Peyer's patch (tissue), 4 donors: ENCODE results near the gene MYOZ3.

Experiments
- POLR2A ChIP-seq, 2 donors: fragments of 450-650 bp; IDR thresholded peaks; one replicate each; pipeline ENCODE4 v1.5.1; 2017; ENCODE audit warnings: antibody characterized with exemption in 2 of 2, mild to moderate bottlenecking in 2 of 2, moderate library complexity in 2 of 2
- TF ChIP-seq, protein P1 (sequence below), 6 experiments: fragments of 450-650 bp in 4 of 6; fragments of 200-600 bp in 2 of 6; sonication (generic) in 1 of 6; IDR thresholded peaks; one replicate each; pipeline ENCODE4 v1.5.1; 2017 to 2019; ENCODE audit warnings: antibody characterized with exemption in 6 of 6, mild to moderate bottlenecking in 3 of 6, moderate library complexity in 1 of 6

GRCh38 chr5:150672237-150672883 is 11.3 kb downstream of the MYOZ3 start:
- TF ChIP-seq, protein P1, sequence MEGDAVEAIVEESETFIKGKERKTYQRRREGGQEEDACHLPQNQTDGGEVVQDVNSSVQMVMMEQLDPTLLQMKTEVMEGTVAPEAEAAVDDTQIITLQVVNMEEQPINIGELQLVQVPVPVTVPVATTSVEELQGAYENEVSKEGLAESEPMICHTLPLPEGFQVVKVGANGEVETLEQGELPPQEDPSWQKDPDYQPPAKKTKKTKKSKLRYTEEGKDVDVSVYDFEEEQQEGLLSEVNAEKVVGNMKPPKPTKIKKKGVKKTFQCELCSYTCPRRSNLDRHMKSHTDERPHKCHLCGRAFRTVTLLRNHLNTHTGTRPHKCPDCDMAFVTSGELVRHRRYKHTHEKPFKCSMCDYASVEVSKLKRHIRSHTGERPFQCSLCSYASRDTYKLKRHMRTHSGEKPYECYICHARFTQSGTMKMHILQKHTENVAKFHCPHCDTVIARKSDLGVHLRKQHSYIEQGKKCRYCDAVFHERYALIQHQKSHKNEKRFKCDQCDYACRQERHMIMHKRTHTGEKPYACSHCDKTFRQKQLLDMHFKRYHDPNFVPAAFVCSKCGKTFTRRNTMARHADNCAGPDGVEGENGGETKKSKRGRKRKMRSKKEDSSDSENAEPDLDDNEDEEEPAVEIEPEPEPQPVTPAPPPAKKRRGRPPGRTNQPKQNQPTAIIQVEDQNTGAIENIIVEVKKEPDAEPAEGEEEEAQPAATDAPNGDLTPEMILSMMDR (IDR thresholded peaks at IDR 0.05): no peak
- TF ChIP-seq POLR2A (IDR thresholded peaks at IDR 0.05): no peak
